SH-SY5Y (cell line): ENCODE measurements around the gene FAM110A.

Source experiments
- GATA2 ChIP-seq: IDR thresholded peaks from 2 replicates; pipeline ENCODE4 v1.6.1; 2011; ENCODE audit warnings: mild to moderate bottlenecking, low read depth, low read length
- GATA3 ChIP-seq: IDR thresholded peaks from 2 replicates; pipeline ENCODE4 v1.6.1; 2011; ENCODE audit warnings: low read depth, mild to moderate bottlenecking, low read length, moderate library complexity

- no peak for TF ChIP-seq GATA2
- no peak for TF ChIP-seq GATA3
Measured at GRCh38 chr20:873875-874607, 40.5 kb downstream of the FAM110A start.
